KMS-11 (cell line): ENCODE results near the gene PLS1.

Experiments used
- H2AFZ ChIP-seq: fragments of 200-600 bp; sonication (generic); 2 replicates; pipeline ENCODE4 v1.6.1; 2016; ENCODE audit warnings: antibody characterized with exemption, mixed run types, low read depth
- H3K27ac ChIP-seq: fragments of 200-600 bp; sonication (generic); 2 replicates; pipeline ENCODE4 v1.6.1; 2016; ENCODE audit warnings: mild to moderate bottlenecking, mixed run types
- H3K27me3 ChIP-seq: fragments of 200-600 bp; sonication (generic); 2 replicates; pipeline ENCODE4 v1.6.1; 2017; ENCODE audit warnings: mild to moderate bottlenecking, low read depth, mixed run types, moderate library complexity; ENCODE audit not compliant: insufficient read depth
- H3K36me3 ChIP-seq: fragments of 200-600 bp; sonication (generic); 2 replicates; pipeline ENCODE4 v1.6.1; 2017; ENCODE audit warnings: mild to moderate bottlenecking, mixed run types; ENCODE audit not compliant: insufficient read depth
- H3K4me1 ChIP-seq: fragments of 200-600 bp; sonication (generic); 2 replicates; pipeline ENCODE4 v1.6.1; 2016; ENCODE audit warnings: mild to moderate bottlenecking, low read depth, mixed run types; ENCODE audit not compliant: poor library complexity, severe bottlenecking
- H3K4me2 ChIP-seq: fragments of 200-600 bp; sonication (generic); 2 replicates; pipeline ENCODE4 v1.7.0; 2016; ENCODE audit warnings: mild to moderate bottlenecking, mixed run types
- H3K4me3 ChIP-seq: fragments of 200-600 bp; sonication (generic); IDR thresholded peaks from 2 replicates; pipeline ENCODE4 v1.6.1; 2017; ENCODE audit warnings: low read depth, low read length, mixed read lengths; ENCODE audit not compliant: insufficient read depth
- H3K79me2 ChIP-seq: fragments of 200-600 bp; sonication (generic); 2 replicates; pipeline ENCODE4 v1.6.1; 2016; ENCODE audit warnings: low read depth, mixed run types; ENCODE audit not compliant: insufficient read depth
- H3K9ac ChIP-seq: fragments of 200-600 bp; sonication (generic); 2 replicates; pipeline ENCODE4 v1.6.1; 2016; ENCODE audit warnings: mild to moderate bottlenecking, mixed run types
- H4K20me1 ChIP-seq: fragments of 200-600 bp; sonication (generic); 2 replicates; pipeline ENCODE4 v1.6.1; 2016; ENCODE audit warnings: mild to moderate bottlenecking, mixed run types; ENCODE audit not compliant: insufficient read depth
- CTCF ChIP-seq: fragments of 200-600 bp; sonication (generic); conservative IDR thresholded peaks from 2 replicates; pipeline ENCODE4 v1.6.1; 2017; ENCODE audit warnings: low read depth, mild to moderate bottlenecking, antibody characterized with exemption, low read length, moderate library complexity, mixed read lengths

The PLS1 gene

GRCh38 chr3:142624341-142625152, 28.4 kb downstream of the PLS1 start:
- H4K20me1 ChIP-seq = no peaks in the 10 kb centered on the region
- no peaks in the 10 kb centered on the region for H3K4me1 ChIP-seq
- H2AFZ ChIP-seq = no peak overlapping the region
- H3K36me3 ChIP-seq = no peaks in the 10 kb centered on the region
- TF ChIP-seq CTCF = no peak
- no peaks in the 10 kb centered on the region for H3K27me3 ChIP-seq
- no peak overlapping the region for H3K27ac ChIP-seq
- H3K4me2 ChIP-seq = no peak overlapping the region
- no peak overlapping the region for H3K9ac ChIP-seq
- no peak overlapping the region for H3K4me3 ChIP-seq
- H3K79me2 ChIP-seq = no peaks in the 10 kb centered on the region

GRCh38 chr3:142625153-142625440, 28.9 kb downstream of the PLS1 start:
- no peak for TF ChIP-seq CTCF

GRCh38 chr3:142626971-142627370, 30.8 kb downstream of the PLS1 start:
- no peak overlapping the region for H3K27ac ChIP-seq
- no peak overlapping the region for H3K9ac ChIP-seq
- H3K4me2 ChIP-seq = no peak overlapping the region
- H3K79me2 ChIP-seq = no peaks in the 10 kb centered on the region
- no peaks in the 10 kb centered on the region for H3K36me3 ChIP-seq
- no peaks in the 10 kb centered on the region for H3K4me1 ChIP-seq
- H2AFZ ChIP-seq = no peak overlapping the region
- no peak for TF ChIP-seq CTCF
- no peaks in the 10 kb centered on the region for H4K20me1 ChIP-seq
- no peak overlapping the region for H3K4me3 ChIP-seq
- no peaks in the 10 kb centered on the region for H3K27me3 ChIP-seq

More at GRCh38 chr3:142625153-142625440, 28.9 kb downstream of the PLS1 start:
- Histone ChIP-seq H3K9ac (no peak overlapping the region), H3K27ac (no peak overlapping the region), H3K4me1 (no peaks in the 10 kb centered on the region), H2AFZ (no peak overlapping the region), H3K4me3 (no peak overlapping the region), H3K36me3 (no peaks in the 10 kb centered on the region), H4K20me1 (no peaks in the 10 kb centered on the region), H3K4me2 (no peak overlapping the region), H3K27me3 (no peaks in the 10 kb centered on the region), H3K79me2 (no peaks in the 10 kb centered on the region)

GRCh38 chr3:142628801-142629200, 32.6 kb downstream of the PLS1 start:
- Histone ChIP-seq H2AFZ (no peak overlapping the region), H3K9ac (no peak overlapping the region), H3K4me3 (no peak overlapping the region), H3K4me2 (no peak overlapping the region), H3K36me3 (no peaks in the 10 kb centered on the region), H4K20me1 (no peaks in the 10 kb centered on the region), H3K79me2 (no peaks in the 10 kb centered on the region), H3K4me1 (peaks cover 3% of the 10 kb centered on the region), H3K27ac (no peak overlapping the region), H3K27me3 (no peaks in the 10 kb centered on the region)
- no peak for TF ChIP-seq CTCF
